ENCODE data around the gene GRIK4.

DNA sequence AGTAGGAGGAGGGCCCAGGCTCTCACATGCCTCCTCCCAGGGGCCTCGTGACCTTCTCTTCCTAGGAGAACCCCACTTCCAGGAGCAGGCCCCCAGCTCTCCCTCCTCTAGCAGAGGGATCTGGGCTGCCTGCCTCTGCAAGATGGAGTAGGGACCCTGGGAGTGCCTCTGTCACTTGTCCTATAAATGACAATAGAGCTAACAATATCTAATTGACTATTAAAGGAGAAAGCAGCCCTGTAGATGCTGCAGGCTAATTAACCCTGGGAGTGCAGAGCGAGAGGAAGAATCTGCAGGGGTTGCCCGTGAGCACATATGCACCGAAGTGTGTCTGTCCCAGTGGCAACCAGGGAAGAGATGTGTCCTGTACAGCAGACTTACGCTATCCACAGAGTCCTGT is 184.4 kb downstream of the GRIK4 start:
- TF ChIP-seq EZH2phosphoT487 (IDR thresholded peaks at IDR 0.05) (no peak), EZH2 (IDR thresholded peaks at IDR 0.05) (no peak)
- TF ChIP-seq, protein P1, sequence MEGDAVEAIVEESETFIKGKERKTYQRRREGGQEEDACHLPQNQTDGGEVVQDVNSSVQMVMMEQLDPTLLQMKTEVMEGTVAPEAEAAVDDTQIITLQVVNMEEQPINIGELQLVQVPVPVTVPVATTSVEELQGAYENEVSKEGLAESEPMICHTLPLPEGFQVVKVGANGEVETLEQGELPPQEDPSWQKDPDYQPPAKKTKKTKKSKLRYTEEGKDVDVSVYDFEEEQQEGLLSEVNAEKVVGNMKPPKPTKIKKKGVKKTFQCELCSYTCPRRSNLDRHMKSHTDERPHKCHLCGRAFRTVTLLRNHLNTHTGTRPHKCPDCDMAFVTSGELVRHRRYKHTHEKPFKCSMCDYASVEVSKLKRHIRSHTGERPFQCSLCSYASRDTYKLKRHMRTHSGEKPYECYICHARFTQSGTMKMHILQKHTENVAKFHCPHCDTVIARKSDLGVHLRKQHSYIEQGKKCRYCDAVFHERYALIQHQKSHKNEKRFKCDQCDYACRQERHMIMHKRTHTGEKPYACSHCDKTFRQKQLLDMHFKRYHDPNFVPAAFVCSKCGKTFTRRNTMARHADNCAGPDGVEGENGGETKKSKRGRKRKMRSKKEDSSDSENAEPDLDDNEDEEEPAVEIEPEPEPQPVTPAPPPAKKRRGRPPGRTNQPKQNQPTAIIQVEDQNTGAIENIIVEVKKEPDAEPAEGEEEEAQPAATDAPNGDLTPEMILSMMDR (IDR thresholded peaks at IDR 0.05) = no peak
